ENCODE measurements around the gene HS3ST4.

HS3ST4 gene

DNA sequence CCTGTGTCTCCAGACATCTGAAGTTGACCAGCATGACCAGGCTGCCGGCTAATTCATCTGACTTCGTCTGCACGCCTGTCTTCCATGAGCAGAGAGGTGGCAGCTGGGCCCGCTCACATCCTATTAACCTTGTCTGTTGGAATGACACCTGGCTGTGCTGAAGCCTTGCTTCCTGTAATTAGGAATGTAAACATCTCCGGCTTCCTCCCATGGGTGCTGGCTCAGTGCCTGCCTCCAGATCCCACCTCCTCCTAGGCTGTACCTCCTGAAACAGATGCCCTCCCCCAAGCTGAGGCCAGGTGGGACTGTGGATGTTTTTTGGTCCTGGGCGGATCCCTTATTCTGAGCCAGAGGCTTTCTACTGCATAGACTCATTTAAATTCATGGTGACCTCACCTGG lies 296.3 kb downstream of the HS3ST4 start:
- TF ChIP-seq, protein P1, sequence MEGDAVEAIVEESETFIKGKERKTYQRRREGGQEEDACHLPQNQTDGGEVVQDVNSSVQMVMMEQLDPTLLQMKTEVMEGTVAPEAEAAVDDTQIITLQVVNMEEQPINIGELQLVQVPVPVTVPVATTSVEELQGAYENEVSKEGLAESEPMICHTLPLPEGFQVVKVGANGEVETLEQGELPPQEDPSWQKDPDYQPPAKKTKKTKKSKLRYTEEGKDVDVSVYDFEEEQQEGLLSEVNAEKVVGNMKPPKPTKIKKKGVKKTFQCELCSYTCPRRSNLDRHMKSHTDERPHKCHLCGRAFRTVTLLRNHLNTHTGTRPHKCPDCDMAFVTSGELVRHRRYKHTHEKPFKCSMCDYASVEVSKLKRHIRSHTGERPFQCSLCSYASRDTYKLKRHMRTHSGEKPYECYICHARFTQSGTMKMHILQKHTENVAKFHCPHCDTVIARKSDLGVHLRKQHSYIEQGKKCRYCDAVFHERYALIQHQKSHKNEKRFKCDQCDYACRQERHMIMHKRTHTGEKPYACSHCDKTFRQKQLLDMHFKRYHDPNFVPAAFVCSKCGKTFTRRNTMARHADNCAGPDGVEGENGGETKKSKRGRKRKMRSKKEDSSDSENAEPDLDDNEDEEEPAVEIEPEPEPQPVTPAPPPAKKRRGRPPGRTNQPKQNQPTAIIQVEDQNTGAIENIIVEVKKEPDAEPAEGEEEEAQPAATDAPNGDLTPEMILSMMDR (IDR thresholded peaks at IDR 0.05; ENCODE audit: low read depth, low read length): no peak
- TF ChIP-seq EZH2phosphoT487 (IDR thresholded peaks at IDR 0.05; ENCODE audit: low read depth): no peak
- no peaks in the 10 kb centered on the region for H3K79me2 ChIP-seq (ENCODE audit: low read length)

DNA sequence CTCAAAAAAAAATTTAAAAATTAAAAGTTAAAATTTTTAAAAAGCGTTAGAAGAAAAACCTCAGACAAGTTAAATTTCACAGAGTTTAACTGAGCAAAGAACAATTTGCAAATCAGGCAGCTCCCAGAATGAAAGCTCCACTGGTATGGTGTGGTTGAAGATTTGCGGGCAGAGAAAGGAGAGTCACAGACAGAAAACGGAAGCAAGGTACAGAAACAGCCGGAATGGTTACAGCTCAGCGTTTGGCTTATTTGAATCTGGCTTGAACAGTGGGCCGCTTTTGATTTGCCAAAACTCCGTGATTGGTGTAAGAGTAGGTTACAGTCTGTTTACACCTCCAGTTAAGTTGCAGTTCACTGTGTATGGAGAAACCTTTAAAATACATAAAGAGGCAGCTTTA lies 297.1 kb downstream of the HS3ST4 start:
- TF ChIP-seq, protein P1 (IDR thresholded peaks at IDR 0.05; ENCODE audit: low read depth, low read length): no peak
- no peak for TF ChIP-seq EZH2phosphoT487 (IDR thresholded peaks at IDR 0.05; ENCODE audit: low read depth)
- no peak overlapping the region for H2AFZ ChIP-seq (ENCODE audit: low read depth, low read length)
- H3K9me3 ChIP-seq (ENCODE audit: insufficient read depth, low read length): no peaks in the 10 kb centered on the region; the same call in 1 of the 2 replicates
- no peaks in the 10 kb centered on the region for H4K20me1 ChIP-seq (ENCODE audit: insufficient read depth, low read length)
- no peak overlapping the region for H3K9ac ChIP-seq (ENCODE audit: low read length)
- no peaks in the 10 kb centered on the region for H3K36me3 ChIP-seq (replicated peaks; ENCODE audit: low read depth, low read length)
- H3K4me3 ChIP-seq (ENCODE audit: low read length): no peak overlapping the region
- H3K4me2 ChIP-seq (ENCODE audit: low read length): no peak overlapping the region
- no peak overlapping the region for H3K27ac ChIP-seq (ENCODE audit: low read length)
- no peaks in the 10 kb centered on the region for H3K4me1 ChIP-seq (ENCODE audit: low read length)
- no peaks in the 10 kb centered on the region for H3K79me2 ChIP-seq (ENCODE audit: low read length)
- H3K27me3 ChIP-seq (ENCODE audit: low read depth, low read length): no peaks in the 10 kb centered on the region

More for the DNA sequence above, 296.3 kb downstream of the HS3ST4 start:
- H3K9ac ChIP-seq (ENCODE audit: low read length): no peak overlapping the region
- no peak overlapping the region for H3K27ac ChIP-seq (ENCODE audit: low read length)
- no peaks in the 10 kb centered on the region for H3K27me3 ChIP-seq (ENCODE audit: low read depth, low read length)
- H2AFZ ChIP-seq (ENCODE audit: low read depth, low read length): no peak overlapping the region
- no peaks in the 10 kb centered on the region for H3K4me1 ChIP-seq (ENCODE audit: low read length)
- no peaks in the 10 kb centered on the region for H4K20me1 ChIP-seq (ENCODE audit: insufficient read depth, low read length)
- no peak overlapping the region for H3K4me2 ChIP-seq (ENCODE audit: low read length)
- H3K36me3 ChIP-seq (replicated peaks; ENCODE audit: low read depth, low read length): no peaks in the 10 kb centered on the region
- no peak overlapping the region for H3K4me3 ChIP-seq (ENCODE audit: low read length)
- no peaks in the 10 kb centered on the region; the same call in 1 of the 2 replicates for H3K9me3 ChIP-seq (ENCODE audit: insufficient read depth, low read length)

DNA sequence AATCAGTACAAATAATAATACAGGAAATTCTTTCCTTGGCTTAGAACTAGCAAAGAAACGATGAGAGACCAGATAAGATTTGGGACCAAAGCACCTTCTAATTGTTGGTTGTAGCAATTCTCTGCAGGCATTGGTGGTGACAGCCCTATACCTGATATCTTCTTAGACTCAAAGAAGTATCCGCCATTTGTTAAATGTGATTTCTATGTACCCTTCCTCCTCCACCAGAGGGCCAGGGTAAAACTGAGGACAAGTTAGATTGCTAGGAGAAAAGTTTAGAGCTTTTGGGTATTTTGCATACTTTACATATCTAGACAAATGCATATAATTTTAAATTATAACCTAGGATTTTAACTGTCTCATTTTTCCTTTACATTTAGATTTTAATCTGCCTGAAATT lies 304.3 kb downstream of the HS3ST4 start:
- Histone ChIP-seq H2AFZ (ENCODE audit: low read depth, low read length) (no peak overlapping the region), H3K36me3 (replicated peaks; ENCODE audit: low read depth, low read length) (no peaks in the 10 kb centered on the region), H3K27ac (ENCODE audit: low read length) (no peak overlapping the region), H3K9ac (ENCODE audit: low read length) (no peak overlapping the region), H3K4me1 (ENCODE audit: low read length) (no peaks in the 10 kb centered on the region), H3K9me3 (ENCODE audit: insufficient read depth, low read length) (no peaks in the 10 kb centered on the region), H3K4me3 (ENCODE audit: low read length) (no peak overlapping the region), H3K79me2 (ENCODE audit: low read length) (no peaks in the 10 kb centered on the region), H3K27me3 (ENCODE audit: low read depth, low read length) (no peaks in the 10 kb centered on the region), H3K4me2 (ENCODE audit: low read length) (no peak overlapping the region), H4K20me1 (ENCODE audit: insufficient read depth, low read length) (no peaks in the 10 kb centered on the region)
- no peak for TF ChIP-seq EZH2phosphoT487 (IDR thresholded peaks at IDR 0.05; ENCODE audit: low read depth)
- TF ChIP-seq, protein P1 (IDR thresholded peaks at IDR 0.05; ENCODE audit: low read depth, low read length): peak; percentile 22

DNA sequence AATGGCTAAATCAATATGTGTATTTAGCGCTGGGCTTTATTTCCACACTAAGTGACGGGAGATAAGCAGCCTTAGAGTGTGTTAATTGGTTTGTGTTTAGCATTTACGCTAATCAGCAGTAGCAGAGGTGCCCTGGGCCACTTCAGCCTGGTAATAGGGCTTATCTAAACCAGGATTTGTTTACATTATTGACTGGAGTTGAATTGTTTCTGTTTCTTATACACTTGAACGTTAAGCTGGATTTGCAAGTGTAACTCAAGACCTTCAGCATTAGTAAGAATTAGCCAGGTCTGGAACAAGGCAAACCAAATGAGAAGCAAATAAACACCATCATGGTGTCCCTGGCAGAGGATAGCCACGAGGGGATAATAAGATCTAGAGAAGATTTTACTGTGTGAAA lies 313.6 kb downstream of the HS3ST4 start:
- no peaks in the 10 kb centered on the region for H3K79me2 ChIP-seq (ENCODE audit: low read length)
- no peaks in the 10 kb centered on the region for H3K36me3 ChIP-seq (replicated peaks; ENCODE audit: low read depth, low read length)
- no peak overlapping the region for H3K4me3 ChIP-seq (ENCODE audit: low read length)
- TF ChIP-seq, protein P1 (IDR thresholded peaks at IDR 0.05; ENCODE audit: low read depth, low read length): no peak
- TF ChIP-seq EZH2phosphoT487 (IDR thresholded peaks at IDR 0.05; ENCODE audit: low read depth): no peak
- peaks cover 14% of the 10 kb centered on the region; the same call in 1 of the 2 replicates for H3K27me3 ChIP-seq (ENCODE audit: low read depth, low read length)
- H3K27ac ChIP-seq (ENCODE audit: low read length): no peak overlapping the region
- H4K20me1 ChIP-seq (ENCODE audit: insufficient read depth, low read length): no peaks in the 10 kb centered on the region
- no peak overlapping the region for H2AFZ ChIP-seq (ENCODE audit: low read depth, low read length)
- H3K9me3 ChIP-seq (ENCODE audit: insufficient read depth, low read length): peaks cover 11% of the 10 kb centered on the region; the same call in 1 of the 2 replicates
- no peak overlapping the region for H3K9ac ChIP-seq (ENCODE audit: low read length)
- H3K4me1 ChIP-seq (ENCODE audit: low read length): no peaks in the 10 kb centered on the region
- H3K4me2 ChIP-seq (ENCODE audit: low read length): no peak overlapping the region
